ENCODE measurements around the gene POLR3G.
A peak's percentile ranks its signal among the peaks of the same experiment; 100 is the strongest.

The POLR3G gene, protein sequence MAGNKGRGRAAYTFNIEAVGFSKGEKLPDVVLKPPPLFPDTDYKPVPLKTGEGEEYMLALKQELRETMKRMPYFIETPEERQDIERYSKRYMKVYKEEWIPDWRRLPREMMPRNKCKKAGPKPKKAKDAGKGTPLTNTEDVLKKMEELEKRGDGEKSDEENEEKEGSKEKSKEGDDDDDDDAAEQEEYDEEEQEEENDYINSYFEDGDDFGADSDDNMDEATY

DNA sequence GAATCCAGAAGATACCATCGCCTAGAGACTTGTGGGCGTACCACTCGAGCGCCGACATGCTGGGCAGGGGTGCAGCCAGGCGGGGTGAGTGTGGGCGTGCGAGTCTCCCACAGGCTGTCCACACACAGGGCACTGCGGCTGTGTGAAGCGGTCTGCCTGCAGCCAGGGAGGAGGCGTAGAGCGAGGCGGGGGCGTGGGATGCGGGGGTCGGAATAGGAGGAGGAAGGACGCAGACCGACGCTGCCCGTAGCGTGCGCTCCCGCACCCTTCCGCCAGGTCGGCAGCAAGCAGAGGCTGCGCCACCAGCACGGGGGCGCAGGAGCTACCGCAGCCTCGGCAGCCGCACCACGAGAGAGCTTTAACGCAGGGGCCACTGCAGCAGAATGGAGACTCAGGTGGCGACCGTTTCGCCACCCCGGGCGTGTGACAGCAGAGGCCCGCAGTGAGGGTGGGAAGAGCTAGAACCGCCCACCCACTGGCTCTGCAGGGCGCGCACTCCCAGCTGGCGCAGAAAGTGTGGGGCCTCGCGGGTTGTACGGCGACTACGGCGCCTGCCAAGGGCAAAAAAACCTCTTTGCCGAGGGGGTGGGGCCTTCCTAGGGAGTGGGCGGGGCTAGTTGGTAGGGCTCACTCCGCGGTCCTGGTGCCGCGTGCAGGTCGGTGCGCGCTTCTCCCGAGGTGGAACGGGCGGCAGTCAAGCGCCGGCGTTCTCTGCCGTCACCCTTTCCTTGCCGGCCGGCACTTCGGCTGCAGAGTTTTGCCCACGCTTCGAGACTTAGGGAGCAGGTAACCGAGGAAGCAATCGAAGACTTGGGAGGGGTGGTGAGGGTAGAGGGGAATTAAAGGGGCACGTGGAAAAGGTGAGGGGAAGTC, at the start of gene POLR3G, which contains the start of gene MBLAC2:
Gene POLR3G (plus strand): TSS at position 630 of the 873 bp plus-strand sequence. CDS start 10,704 bp downstream, outside the sequence.
Gene MBLAC2 (minus strand): TSS at position 537 of the 873 bp plus-strand sequence. CDS start 479 bp downstream, at position 58.
- peak; percentile 78 for DNase-seq

DNA sequence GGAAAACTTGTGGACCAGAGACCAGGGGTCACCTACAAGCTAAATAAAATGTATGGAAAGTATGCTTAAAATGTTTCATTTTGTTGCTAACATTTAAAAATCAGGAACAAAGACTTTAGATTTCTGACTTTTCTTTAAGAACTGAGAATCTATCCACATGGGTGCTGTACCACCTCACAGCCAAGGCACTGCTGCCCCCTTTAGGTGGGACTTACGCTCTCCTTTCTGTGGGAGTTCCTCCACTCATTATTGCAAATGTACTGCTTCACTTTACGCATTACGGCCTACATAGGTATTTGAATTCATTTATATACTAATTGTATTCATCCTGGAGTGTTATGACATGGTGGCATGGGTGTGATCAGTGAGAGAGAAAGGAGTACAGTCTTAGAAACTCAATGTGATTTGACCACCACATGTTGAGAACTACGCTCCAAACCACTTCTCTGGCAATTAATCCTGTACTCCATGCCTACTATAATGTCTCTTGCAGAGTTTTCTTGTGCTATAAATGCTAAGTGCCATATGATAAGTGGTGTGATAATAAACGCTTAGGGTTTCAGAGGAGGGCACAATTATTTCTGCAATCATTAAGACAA, 40.4 kb upstream of the POLR3G start:
- DNase-seq: no peak

DNA sequence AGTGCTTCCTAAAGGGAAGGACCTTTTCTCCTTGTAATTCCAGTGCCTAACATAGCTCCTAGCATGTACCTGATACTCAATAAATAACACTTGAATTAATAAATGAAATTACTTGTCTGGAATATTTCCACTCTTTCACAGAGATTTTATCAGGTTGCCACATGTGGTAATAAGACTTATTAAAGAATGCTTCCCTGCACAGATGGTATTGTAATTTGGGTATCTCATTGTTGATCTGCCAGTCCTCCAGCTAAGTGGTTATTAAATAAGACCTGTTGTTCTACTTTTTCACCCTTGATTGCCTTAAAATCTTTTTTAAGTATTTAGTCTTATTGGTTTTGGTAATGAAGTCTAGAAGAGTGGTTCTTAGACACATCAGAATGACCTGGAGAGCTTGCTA, 37.0 kb upstream of the POLR3G start:
- DNase-seq: no peak

DNA sequence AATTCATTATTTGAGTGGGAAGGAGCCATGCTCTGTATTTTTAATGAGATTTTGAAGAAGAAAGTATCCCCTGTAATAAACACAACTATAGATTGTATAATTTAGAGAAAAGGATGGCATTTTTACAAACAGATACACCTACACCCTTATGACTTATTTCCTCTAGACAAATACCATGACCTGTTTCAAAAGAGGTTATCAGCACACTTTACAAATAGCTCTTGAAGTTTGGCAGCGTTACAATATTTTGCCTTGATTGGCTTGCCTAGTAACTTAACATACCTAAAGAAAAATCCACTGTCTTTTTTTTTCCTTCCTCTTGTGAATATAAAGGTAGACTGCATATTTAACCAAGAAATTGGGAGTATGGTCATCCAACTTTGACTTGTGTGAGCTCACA, 36.6 kb upstream of the POLR3G start:
- no peak for DNase-seq

DNA sequence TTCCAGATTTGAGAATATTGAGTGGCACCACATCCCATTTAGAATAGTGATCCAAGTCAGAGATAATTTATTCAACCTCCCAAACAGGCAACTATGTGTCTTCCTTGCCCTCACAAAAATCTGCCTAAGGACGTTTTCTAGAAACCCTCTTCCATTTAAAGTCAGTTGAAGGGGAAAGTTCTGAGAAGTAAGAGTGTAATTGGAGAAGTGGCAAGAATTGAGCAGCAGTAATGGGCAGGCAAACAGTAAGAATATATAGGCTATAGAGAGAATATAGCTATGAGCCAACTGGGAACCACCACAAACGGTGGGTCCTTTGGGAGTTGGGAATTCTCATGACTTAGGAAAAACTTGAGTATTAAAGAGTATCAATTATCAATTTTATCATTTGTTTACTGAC, 34.0 kb upstream of the POLR3G start:
- DNase-seq: no peak

DNA sequence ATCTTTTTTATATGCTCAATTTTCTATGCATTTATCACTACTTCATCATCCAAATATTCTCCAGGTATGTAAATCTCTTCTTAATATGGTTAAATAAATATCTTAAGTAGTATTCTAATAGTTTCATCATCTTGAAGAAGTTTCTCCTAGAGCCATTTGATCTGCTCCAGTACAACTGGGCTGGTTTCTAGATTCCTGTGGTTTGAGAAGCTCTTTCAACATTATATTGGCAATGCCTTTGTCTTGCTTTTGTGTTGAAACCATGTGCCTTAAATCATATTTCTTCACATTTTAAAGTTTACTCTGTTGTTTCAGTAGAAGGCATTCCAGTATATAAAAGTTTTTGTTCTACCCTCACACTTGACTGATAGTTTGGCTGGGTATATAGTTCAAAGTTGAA, 27.7 kb upstream of the POLR3G start:
- DNase-seq: no peak

DNA sequence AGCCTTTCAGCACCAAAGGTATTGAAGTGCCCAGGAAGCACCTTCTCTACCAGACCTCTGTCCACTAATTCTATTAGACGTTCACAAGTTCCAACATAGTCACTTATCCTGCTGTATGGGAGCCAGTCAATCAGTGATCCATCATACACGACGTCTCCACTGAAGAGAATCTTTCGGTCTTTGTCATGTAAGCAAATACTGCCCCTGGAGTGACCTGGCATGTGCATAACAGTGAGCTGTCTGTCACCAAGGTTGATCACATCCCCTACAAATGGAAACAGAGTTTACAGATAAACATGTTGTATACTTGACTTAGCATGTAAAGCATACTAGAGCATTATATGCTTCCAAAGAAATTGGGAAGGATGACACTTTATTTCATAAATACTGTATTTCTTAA, 13.4 kb upstream of the POLR3G start:
- DNase-seq: no peak

DNA sequence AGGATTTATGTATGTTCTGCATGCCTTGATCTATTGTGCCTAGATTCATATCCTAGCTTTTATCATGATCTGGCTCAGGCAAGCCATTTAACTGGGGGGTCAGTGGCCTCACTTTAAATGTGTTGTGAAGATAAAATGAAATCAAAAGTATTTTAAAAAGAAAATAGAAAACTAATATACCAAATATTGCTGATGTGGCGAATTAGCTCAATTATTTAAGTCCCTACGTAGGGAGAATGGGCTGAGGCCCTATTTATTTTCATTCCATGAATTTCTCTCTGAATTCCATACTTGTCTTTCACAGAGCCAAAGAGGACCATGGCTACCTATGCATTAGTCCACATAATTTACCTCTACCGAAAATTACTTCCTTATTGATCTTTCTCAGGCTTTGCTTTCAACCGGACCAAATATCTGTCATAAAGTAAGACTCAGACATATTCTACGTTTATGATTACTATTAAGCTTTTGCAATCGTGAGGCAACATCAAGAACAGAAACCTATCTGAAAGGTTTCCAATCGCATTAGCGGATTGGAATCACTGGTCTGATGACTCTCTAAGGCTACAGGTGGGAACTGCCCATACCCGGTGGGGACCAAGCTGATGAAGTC, 1.8 kb upstream of the POLR3G start:
- DNase-seq: no peak

DNA sequence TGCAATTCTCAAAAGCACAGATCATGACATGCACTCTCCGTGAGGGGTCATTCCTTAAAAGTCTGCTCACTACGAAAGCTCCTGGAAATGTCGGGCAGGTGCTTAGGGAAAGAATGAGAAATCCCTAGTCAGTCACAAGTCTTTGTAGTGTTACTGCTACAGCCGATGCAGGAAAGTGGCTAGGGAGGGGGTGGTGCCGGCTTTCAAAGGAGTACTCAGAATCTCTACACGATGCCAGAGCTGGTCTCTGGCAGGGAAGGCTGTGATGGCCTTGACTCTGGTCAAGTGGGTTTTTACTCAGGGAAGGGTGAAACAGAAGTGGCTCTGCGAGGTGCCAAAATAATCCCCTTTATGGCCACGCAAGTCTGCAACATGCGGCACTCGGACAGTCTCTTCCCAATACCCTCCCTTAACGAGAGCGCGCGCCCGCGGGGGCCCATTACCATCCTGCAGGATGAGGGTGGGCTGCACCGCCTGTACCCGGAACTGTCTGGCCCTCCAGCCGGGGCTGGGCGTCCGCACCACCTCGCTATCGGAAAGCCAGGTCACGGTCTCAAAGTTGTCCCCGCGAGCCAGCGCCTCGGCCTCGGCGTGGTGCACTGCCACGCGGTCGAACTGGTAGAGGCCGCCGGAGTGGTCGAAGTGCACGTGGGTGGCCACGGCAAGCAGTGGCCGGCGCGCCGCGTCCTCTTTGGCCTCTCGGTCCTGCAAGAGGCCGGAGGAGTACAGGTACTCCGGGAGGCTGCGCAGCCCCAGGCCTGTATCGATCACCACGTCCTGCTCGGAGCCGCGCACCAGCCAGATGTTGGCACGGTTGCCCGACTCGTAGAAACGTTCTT, 1.0 kb upstream of the POLR3G start:
- DNase-seq: no peak

DNA sequence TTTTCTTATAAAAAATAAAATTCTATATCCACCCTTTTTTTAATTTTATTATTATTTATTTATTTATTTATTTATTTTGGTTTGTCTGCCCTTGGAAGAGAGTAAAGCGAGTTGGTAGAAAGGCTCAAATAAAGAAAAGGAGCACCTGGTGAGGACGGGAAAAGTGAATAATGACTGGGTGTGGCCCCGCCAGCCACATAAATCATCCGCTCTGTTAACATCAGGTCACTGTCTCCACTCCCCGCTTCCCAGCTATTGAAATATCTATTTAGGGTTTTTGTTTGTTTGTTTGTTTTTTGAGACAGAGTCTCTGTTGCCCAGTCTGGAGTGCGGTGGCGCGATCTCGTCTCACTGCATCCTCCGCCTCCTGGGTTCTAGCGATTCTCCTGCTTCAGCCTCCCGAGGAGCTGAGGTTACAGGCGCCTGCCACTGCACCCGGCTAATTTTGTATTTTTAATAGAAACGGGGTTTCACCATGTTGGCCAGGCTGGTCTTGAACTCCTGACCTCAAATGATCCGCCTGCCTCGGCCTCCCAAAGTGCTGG, 844 bp downstream of the POLR3G start:
- no peak for DNase-seq

DNA sequence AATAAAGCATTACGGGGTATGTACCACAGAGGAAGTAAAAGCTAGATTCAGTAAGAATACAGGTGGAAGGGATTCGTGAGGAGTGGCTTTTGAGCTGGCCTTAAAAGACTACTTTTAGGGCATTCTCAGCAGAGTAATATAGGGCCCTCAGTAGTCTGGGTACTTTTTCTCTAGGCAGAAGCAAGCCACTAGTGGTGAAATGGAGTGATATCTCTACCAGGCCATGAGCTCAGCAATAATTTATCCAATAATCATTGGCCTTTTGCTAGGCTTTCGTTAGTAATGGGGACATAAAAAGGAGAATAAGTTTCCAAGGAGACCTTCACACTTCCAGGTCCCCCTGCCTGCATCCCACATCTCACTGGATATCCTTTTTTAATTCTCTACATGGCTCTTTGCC, 1.7 kb downstream of the POLR3G start:
- DNase-seq: no peak

DNA sequence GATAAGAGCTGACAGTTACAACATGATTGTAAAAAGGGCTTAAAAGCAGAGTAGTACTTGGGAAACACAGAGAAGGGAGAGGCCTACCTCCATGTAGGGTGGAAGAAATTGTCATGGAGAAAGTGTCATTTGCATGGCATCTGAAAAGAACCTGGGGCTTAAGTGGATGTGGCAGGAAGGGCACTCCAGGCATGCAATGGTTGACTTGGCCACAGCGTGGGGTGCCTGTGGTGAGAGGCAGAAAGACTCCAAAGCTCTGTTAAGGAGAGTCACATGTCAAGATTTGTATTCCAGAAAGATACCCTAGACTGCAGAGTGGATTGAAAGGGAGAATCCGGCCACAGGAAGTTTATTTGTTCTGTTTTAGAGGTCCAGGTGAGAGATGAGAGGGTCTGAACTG, 2.4 kb downstream of the POLR3G start:
- no peak for DNase-seq

DNA sequence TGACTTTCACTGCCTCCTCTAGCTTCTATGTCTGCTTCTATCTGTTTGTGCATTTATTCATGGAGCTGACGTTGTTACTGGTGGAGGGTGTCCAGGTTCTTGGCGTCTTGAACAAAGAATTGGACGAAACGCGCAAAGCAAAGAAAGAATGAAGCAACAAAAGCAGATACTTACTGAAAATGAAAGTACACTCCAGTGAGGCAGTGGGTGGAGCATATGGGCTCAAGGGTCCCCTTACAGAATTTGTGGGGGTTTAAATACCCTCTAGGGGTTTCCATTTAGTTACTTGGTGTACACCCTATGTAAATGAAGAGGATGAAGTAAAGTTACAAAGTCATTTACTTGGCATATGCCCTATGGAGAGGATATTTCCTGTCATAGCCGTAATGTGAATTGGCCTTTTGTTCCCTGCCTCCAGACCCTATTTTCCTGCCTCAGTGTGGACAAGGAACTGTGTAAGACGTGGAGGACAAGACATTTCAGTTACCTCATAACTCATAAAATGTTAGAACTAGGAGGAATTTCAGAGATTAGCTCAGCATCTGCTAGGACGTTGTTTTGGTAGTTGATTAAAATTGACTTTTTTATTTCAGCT, 3.1 kb downstream of the POLR3G start:
- DNase-seq: no peak

DNA sequence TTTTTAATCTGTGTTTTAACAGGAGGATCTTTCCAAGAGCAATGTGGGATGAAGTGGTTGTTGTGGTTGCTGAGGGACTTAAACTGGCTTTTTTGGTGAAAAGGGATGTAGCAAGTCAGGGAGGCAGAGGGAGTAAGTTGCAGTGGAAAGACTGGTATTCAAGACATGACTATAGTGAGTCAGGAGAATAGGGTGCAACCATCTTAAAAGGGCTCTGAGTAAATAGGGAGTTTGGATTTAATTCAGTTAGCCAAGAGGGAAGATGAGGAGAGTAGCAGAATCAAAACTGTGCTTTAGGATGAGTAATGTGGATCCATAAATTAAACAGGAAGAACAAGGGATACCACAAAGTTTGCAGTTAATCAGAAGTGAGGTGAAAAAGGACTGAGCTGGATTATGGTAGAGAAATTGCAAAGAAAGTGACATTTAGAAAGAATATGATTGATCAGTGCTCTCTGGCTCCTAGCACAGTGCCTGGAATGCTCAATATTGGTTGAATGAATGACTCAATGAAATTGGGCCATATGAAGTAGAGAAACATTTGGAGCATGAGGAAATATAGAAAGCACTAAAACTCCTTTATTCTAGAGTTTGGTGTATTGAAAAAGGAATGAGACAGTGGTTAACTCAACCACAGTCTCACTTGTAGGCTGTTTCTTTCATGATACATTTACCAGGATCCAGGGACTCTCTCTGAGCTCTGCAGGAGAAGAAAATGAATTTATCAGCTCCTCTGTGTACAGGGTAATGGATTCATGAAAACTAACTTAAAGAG, 5.1 kb downstream of the POLR3G start:
- no peak for DNase-seq

DNA sequence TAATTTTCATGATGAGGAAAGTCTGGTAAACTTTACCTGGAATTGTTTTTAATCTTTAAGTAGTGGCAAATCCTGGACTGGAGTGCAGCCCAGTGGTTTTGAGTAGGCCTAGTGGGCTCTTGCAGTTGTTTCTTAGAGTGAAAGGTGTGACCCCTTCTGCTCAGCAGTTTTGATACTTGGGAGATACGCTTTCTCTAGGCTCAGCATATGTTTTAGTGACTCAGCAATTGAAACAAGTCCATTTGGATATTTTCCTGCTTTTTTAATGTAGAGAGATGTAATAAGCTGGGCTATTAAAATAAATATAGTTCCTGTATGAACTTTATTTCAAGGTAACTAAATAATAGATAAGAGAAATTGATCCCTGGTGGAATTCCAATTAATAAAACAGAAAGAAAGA, 6.0 kb downstream of the POLR3G start:
- no peak for DNase-seq

DNA sequence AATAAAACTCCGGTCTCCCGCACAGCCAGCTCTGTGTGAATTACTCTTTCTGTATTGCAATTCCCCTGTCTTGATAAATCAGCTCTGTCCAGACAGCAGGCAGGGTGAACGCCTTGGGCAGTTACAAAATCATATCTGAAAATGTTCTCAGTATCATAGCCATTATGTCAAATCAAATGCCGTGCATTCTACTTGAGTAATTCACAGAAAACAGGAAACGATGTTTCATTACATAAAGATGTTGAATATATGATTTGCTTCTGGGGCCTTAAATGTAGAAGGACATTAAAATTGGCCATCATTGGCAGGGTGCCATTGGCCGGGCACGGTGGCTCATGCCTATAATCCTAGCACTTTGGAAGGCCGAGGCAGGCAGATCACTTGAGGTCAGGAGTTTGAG, 8.5 kb downstream of the POLR3G start:
- DNase-seq: no peak

DNA sequence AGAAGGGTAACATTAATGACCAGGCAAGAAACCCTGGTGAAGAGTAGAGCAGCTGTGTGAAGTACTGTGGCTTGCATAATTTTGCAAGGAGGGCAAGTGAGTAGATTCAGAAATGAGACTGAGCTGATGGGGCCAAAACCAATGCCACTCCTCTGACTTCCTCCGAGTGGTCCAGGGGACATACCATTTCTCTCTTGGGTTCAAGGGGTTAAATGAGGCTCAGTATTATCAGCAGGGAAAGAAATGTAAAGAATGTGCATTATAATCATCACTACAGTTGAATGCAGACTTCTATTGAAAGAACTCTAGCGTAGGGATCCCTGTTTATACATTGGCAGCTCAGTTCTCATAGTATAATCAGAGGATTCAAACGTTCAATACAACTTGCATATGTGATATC, 9.9 kb downstream of the POLR3G start:
- DNase-seq: no peak

DNA sequence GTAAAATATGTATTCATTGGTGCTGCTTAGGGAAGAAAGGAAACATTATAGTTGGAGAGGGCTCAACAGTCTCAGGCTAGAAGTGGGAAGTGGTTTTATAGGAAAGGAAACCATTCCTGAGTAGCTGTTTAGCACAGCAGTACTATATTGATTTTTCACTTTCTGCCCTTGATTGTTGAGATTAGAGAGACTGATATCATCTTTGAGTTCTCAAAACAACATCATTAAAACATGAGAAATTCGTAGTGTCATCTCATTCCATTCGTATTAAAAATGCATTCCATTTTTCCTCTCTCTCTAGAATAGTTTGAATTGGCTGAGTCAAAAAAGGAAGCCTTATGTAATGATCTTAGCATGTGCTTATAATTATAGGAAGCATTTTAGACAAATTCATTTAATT, 14.1 kb downstream of the POLR3G start:
- no peak for DNase-seq

DNA sequence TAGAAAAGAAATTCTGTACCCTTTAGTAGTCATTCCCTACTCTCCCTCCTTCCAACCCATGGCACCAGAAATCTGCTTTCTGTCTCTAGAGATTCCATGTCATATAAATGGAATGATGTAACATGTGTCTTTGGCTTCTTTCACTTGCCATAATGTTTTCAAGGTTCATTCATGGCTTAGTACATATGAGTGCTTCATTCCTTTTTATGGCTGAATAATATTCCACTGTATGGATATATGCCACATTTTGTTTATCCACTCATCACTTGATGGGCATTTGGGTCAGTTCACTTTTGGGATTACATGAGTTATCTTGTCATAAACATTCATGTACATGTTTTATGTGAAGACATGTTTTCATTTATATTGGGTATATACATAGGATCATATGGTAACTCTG, 19.4 kb downstream of the POLR3G start:
- no peak for DNase-seq

DNA sequence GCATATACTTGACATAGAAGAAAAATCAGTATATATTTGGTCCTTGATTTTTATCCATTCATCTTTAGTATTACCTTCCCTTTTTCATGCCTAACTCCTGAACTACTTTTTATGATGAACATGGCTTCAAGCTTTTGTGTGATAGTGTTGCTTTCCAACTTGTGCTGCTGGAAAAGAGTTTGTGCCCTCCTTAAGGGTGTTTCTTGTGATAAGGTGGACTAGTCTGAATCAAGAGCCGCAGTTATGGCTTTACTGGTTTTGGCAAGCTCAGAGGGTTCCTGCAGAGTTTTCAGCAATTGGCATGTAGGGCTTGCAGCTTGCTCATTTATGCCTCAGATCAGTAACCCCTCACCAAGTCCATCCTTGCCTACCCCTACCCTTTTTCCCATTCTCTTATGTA, 20.5 kb downstream of the POLR3G start:
- no peak for DNase-seq

DNA sequence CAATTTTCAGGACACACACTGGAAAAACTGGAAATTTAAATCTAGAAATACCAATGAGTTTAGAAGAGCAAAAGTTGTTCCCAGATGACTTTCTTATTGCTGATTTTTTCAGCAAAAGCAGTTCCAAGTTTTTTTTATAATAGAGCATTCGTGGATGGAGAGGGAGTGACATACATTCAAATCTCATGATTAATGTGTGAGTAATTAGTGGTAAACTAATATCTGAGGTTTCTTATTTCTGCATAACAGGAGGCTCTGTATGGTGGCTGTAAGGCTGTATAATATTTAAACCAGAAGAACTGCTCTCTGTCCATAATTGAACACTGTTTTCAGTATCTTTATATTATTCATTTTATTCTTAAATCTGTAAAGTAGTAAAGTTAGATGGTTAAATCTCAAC, 28.9 kb downstream of the POLR3G start:
- DNase-seq: no peak

All from GOT3 (cell line).